HepG2 (cell line): ENCODE results near the gene POLG2. TPM values are rescaled to one million over a fixed set of nuclear protein-coding genes. Genes with fewer than 3 reads are reported as not detected.
A peak's percentile ranks its signal among the peaks of the same experiment; 100 is the strongest.

Experiments used
- AGO2 ChIP-seq: fragments of 200-400 bp; formaldehyde crosslinking; optimal IDR thresholded peaks from 2 replicates; pipeline ENCODE3; 2017; ENCODE audit warnings: mild to moderate bottlenecking, low read depth, low read length, moderate library complexity
- ATF7 ChIP-seq, 2 experiments: fragments of 450-650 bp in 1 of 2; sonication (generic) in 1 of 2; formaldehyde crosslinking in 1 of 2; IDR thresholded peaks; 2 replicates each; pipeline versions ENCODE4 v1.4.0 to v1.6.1; 2016 to 2020; ENCODE audit warnings: antibody characterized with exemption in 1 of 2, mild to moderate bottlenecking in 1 of 2, missing genetic modification reagents in 1 of 2
- DRAP1 ChIP-seq: IDR thresholded peaks from 2 replicates; pipeline ENCODE4 v1.6.1; 2016; ENCODE audit warnings: missing genetic modification reagents, missing compliant biosample characterization
- EED ChIP-seq: sonication (generic); formaldehyde crosslinking; IDR thresholded peaks from 2 replicates; pipeline ENCODE4 v1.5.0; 2020; ENCODE audit warnings: mild to moderate bottlenecking, missing genetic modification reagents
- MAFK ChIP-seq, 2 experiments: IDR thresholded peaks in 1 of 2; conservative IDR thresholded peaks in 1 of 2; 2 replicates each; pipeline ENCODE4 v1.6.1; 2011; ENCODE audit warnings: improper control_type of control experiment in 2 of 2, low read length in 2 of 2
- MEIS2 ChIP-seq: sonication (generic); formaldehyde crosslinking; IDR thresholded peaks from 2 replicates; pipeline ENCODE4 v1.9.0; 2021; ENCODE audit warnings: mild to moderate bottlenecking, missing genetic modification reagents
- NR1H2 ChIP-seq: sonication (generic); formaldehyde crosslinking; IDR thresholded peaks from 2 replicates; pipeline ENCODE4 v1.8.1; 2022; ENCODE audit warnings: low read depth, missing genetic modification reagents, borderline replicate concordance
- NR2F6 ChIP-seq, 2 experiments: IDR thresholded peaks; 2 replicates each; pipeline ENCODE4 v1.6.1; 2016; ENCODE audit warnings: antibody characterized with exemption in 1 of 2, mild to moderate bottlenecking in 1 of 2
- PHF20 ChIP-seq: sonication (generic); formaldehyde crosslinking; IDR thresholded peaks from 2 replicates; pipeline ENCODE4 v1.5.0; 2020; ENCODE audit warnings: mild to moderate bottlenecking, missing genetic modification reagents
- RELA ChIP-seq: sonication (generic); formaldehyde crosslinking; IDR thresholded peaks from 2 replicates; pipeline ENCODE4 v1.4.0; 2020; ENCODE audit warnings: missing genetic modification reagents
- SMC3 ChIP-seq: IDR thresholded peaks from 2 replicates; pipeline ENCODE4 v1.6.1; 2011; ENCODE audit warnings: low read length, improper control_type of control experiment
- TAF1 ChIP-seq: sonication (generic); formaldehyde crosslinking; IDR thresholded peaks from 2 replicates; pipeline ENCODE4 v1.4.0; 2020; ENCODE audit warnings: missing genetic modification reagents
- TARDBP ChIP-seq: sonication (generic); formaldehyde crosslinking; IDR thresholded peaks from 2 replicates; pipeline ENCODE4 v1.8.0; 2022; ENCODE audit warnings: mild to moderate bottlenecking, missing genetic modification reagents
- ZFP1 ChIP-seq: IDR thresholded peaks from 2 replicates; pipeline ENCODE4 v1.6.1; 2016
- ZKSCAN5 ChIP-seq: sonication (generic); formaldehyde crosslinking; IDR thresholded peaks from 2 replicates; pipeline ENCODE4 v1.5.1; 2020; ENCODE audit warnings: mild to moderate bottlenecking, missing genetic modification reagents
- ZNF12 ChIP-seq: sonication (generic); formaldehyde crosslinking; IDR thresholded peaks from 2 replicates; pipeline ENCODE4 v1.5.0; 2020; ENCODE audit warnings: missing genetic modification reagents
- ZNF337 ChIP-seq: sonication (generic); formaldehyde crosslinking; IDR thresholded peaks from 2 replicates; pipeline ENCODE4 v1.5.1; 2020; ENCODE audit warnings: missing genetic modification reagents, low read depth, mild to moderate bottlenecking, borderline replicate concordance
- ZNF33B ChIP-seq: sonication (generic); formaldehyde crosslinking; IDR thresholded peaks from 2 replicates; pipeline ENCODE4 v1.5.1; 2020; ENCODE audit warnings: mild to moderate bottlenecking, missing genetic modification reagents
- ZNF34 ChIP-seq: sonication (generic); formaldehyde crosslinking; IDR thresholded peaks from 2 replicates; pipeline ENCODE4 v1.4.0; 2020; ENCODE audit warnings: mild to moderate bottlenecking, missing genetic modification reagents, borderline replicate concordance
- ZNF367 ChIP-seq: sonication (generic); formaldehyde crosslinking; IDR thresholded peaks from 2 replicates; pipeline ENCODE4 v1.4.0; 2020; ENCODE audit warnings: missing genetic modification reagents, borderline replicate concordance
- ZNF780A ChIP-seq: sonication (generic); formaldehyde crosslinking; IDR thresholded peaks from 2 replicates; pipeline ENCODE4 v1.8.0; 2022; ENCODE audit warnings: mild to moderate bottlenecking, missing genetic modification reagents, moderate library complexity
- ZNF850 ChIP-seq: sonication (generic); formaldehyde crosslinking; conservative IDR thresholded peaks from 2 replicates; pipeline ENCODE4 v1.9.0; 2021; ENCODE audit warnings: mild to moderate bottlenecking, missing genetic modification reagents
- ZZZ3 ChIP-seq: sonication (generic); formaldehyde crosslinking; IDR thresholded peaks from 2 replicates; pipeline ENCODE4 v1.4.0; 2020; ENCODE audit warnings: missing genetic modification reagents, mild to moderate bottlenecking, borderline replicate concordance
- polyA plus RNA-seq, 8 experiments: library from polyadenylated mRNA; depleted of rRNA in 3 of 8; stranded (reverse) in 7 of 8; unstranded in 1 of 8; fragments of >200 nt; fragmentation: Illumina TruSeq in 4 of 8; extraction: Trizol in 4 of 8; gene quantifications; 2 replicates each; pipeline versions ENCODE4 v1.2.1 to v1.2.3, GENCODE V29; 2011 to 2016; ENCODE audit warnings: low read depth in 4 of 8, missing spikeins in 1 of 8, mixed read lengths in 1 of 8; ENCODE audit not compliant: insufficient read depth in 1 of 8
- total RNA-seq, 5 experiments: library from RNA; depleted of rRNA; stranded (reverse); fragments of >200 nt; fragmentation: Illumina TruSeq; extraction: Trizol; gene quantifications; 2 replicates each; pipeline ENCODE4 v1.2.3, GENCODE V29; 2016; ENCODE audit warnings: low read depth in 1 of 5
- TF ChIP-seq, protein P1 (sequence below): IDR thresholded peaks from 2 replicates; pipeline ENCODE4 v1.6.1; 2016; ENCODE audit warnings: missing compliant biosample characterization, missing genetic modification reagents, borderline replicate concordance
- TF ChIP-seq, protein P2 (sequence below): sonication (generic); formaldehyde crosslinking; conservative IDR thresholded peaks from 2 replicates; pipeline ENCODE4 v1.5.0; 2020; ENCODE audit warnings: missing genetic modification reagents

The POLG2 gene
- total and polyA plus RNA-seq, 2 of the 13 experiments (the other 11 are each of a cell fraction or from before 2014, with no cell fraction given) = 21.1 to 25.5 TPM

GRCh38 chr17:64506576-64507412, 9.9 kb upstream of the POLG2 start, which contains the start of gene CEP95 (continued):
- TF ChIP-seq, protein P1, sequence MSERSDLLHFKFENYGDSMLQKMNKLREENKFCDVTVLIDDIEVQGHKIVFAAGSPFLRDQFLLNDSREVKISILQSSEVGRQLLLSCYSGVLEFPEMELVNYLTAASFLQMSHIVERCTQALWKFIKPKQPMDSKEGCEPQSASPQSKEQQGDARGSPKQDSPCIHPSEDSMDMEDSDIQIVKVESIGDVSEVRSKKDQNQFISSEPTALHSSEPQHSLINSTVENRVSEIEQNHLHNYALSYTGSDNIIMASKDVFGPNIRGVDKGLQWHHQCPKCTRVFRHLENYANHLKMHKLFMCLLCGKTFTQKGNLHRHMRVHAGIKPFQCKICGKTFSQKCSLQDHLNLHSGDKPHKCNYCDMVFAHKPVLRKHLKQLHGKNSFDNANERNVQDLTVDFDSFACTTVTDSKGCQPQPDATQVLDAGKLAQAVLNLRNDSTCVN (CRISPR knock-in tag) = peak; percentile 68; the same call in 1 of the 2 replicates
- TF ChIP-seq ZFP1 (peak; percentile 48; the same call in 1 of the 2 replicates), RELA (CRISPR knock-in tag) (no peak; the same call in 1 of the 2 replicates), ZNF33B (CRISPR knock-in tag) (no peak), EED (peak; percentile 89; the same call in 1 of the 2 replicates), DRAP1 (CRISPR knock-in tag) (no peak), ZNF34 (CRISPR knock-in tag) (peak; percentile 93; the same call in 1 of the 2 replicates), ZNF12 (no peak; the same call in 1 of the 2 replicates), NR2F6 (IDR thresholded peaks at IDR 0.05) (no peak; the same call in 1 of the 2 replicates), NR2F6 (CRISPR knock-in tag; IDR thresholded peaks at IDR 0.05) (peak; percentile 33), MAFK (conservative IDR thresholded peaks at IDR 0.05 in 1 of 2, IDR thresholded peaks at IDR 0.05 in 1 of 2; ENCODE audit: low read length in 2 of 2) (no peak), ZNF337 (CRISPR knock-in tag) (no peak), ATF7 (IDR thresholded peaks at IDR 0.05) (0 out of 2 replicates have a peak, but pooled peaks have one; percentile 9), ATF7 (CRISPR knock-in tag; IDR thresholded peaks at IDR 0.05) (no peak; the same call in 1 of the 2 replicates), TAF1 (CRISPR knock-in tag) (peak; percentile 87), SMC3 (no peak), ZZZ3 (CRISPR knock-in tag) (no peak; the same call in 1 of the 2 replicates), TARDBP (no peak), ZNF850 (CRISPR knock-in tag) (0 out of 2 replicates have a peak, but pooled peaks have one; percentile 72), ZKSCAN5 (no peak), PHF20 (CRISPR knock-in tag) (peak; percentile 60), ZNF780A (peak; percentile 77; the same call in 1 of the 2 replicates), AGO2 (peak; percentile 85), ZNF367 (no peak), NR1H2 (CRISPR knock-in tag) (peak; percentile 89; the same call in 1 of the 2 replicates), MEIS2 (CRISPR knock-in tag) (peak; percentile 92)
- TF ChIP-seq, protein P2, sequence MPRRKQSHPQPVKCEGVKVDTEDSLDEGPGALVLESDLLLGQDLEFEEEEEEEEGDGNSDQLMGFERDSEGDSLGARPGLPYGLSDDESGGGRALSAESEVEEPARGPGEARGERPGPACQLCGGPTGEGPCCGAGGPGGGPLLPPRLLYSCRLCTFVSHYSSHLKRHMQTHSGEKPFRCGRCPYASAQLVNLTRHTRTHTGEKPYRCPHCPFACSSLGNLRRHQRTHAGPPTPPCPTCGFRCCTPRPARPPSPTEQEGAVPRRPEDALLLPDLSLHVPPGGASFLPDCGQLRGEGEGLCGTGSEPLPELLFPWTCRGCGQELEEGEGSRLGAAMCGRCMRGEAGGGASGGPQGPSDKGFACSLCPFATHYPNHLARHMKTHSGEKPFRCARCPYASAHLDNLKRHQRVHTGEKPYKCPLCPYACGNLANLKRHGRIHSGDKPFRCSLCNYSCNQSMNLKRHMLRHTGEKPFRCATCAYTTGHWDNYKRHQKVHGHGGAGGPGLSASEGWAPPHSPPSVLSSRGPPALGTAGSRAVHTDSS (CRISPR knock-in tag) = 0 out of 2 replicates have a peak, but pooled peaks have one; percentile 46
